Sigmoid colon (tissue), 4 donors: ENCODE data around the gene CDK14.

ENCODE experiments used
- CTCF ChIP-seq, 4 experiments: fragments of 450-650 bp in 3 of 4; fragments of 200-600 bp in 1 of 4; IDR thresholded peaks; one replicate each; pipeline ENCODE4 v1.5.1; 2016 to 2019; ENCODE audit warnings: antibody characterized with exemption in 4 of 4, mild to moderate bottlenecking in 3 of 4, moderate library complexity in 2 of 4
- EP300 ChIP-seq, 4 donors: sonication (generic); formaldehyde crosslinking; IDR thresholded peaks; one replicate each; pipeline ENCODE4 v1.6.1; 2017; ENCODE audit warnings: antibody characterized with exemption in 4 of 4
- POLR2A ChIP-seq, 2 donors: fragments of 450-650 bp; IDR thresholded peaks; one replicate each; pipeline ENCODE4 v1.6.1; 2016; ENCODE audit warnings: antibody characterized with exemption in 2 of 2, mild to moderate bottlenecking in 2 of 2, moderate library complexity in 2 of 2

DNA sequence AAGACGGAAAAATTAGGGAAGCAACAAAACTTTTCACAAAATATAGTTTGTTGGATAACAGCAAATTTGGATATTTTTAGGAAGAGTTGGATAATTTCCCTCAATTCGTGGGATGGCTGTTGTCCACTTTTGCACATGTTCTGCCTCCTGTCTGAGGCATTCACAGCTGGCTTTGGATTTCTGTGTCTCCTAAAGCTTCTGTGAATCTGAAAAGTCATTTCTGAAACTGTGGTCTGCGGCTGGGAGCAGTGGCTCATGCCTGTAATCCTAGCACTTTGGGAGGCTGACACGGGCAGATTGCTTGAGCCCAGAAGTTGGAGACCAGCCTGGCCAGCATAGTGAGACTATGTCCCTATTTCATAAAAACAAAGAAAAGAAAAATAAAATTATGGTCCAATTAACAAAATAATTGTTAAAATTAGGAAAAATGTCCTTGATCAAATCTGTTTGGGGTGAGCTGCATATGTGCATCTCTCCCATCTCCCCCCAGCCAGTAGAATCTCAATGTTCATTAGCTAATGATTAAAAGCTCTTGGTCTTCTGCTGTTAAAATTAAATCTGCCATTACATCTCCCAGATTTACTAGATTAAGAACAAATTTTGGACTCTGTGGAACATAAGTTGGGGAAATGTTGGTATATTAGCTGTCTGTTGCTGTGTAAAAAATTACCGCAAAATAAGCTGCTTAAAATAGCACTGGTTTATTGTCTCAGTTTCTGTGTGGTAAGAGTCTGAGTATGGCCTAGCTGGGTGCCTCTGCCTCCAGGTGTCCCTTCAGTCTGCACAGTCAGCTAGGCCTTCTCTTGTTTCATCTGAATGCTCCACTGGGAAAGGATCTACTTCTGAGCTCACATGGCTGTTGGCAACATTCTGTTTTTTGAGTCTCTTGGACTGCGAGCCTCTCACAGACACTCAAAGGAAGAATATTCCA, 336.1 kb downstream of the CDK14 start:
- TF ChIP-seq CTCF (IDR thresholded peaks at IDR 0.05) (no peak), EP300 (IDR thresholded peaks at IDR 0.05) (no peak), POLR2A (IDR thresholded peaks at IDR 0.05) (no peak)
